ENCODE measurements around the gene HPGD.

The HPGD gene

GRCh38 chr4:174474457-174475075 lies 47.7 kb downstream of the HPGD start:
- no peak for DNase-seq (ENCODE audit: low read depth in 2 of 2)

DNA sequence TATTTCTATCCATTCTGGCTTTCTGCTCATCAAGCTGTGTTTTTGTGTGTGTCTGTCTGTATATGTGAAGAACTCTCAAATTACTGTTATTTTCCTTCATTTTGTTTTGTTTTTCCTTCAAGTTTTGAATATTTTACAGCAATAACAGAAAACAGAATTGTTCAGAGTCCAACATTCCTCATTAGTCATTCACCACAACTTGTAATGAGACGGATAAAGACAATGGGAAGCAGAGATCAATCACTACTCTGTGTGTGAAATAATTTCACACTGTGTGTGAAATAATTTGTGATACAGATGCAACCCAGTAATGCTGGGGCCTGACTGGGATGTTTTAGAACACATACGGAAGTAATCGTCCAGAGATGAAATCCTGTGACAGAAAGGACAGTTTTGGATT lies 55.2 kb downstream of the HPGD start:
- DNase-seq (ENCODE audit: low read depth in 2 of 2), result no peak

- no peak for DNase-seq (ENCODE audit: low read depth in 2 of 2)
Observed at GRCh38 chr4:174464949-174465348, 57.3 kb downstream of the HPGD start.

DNA sequence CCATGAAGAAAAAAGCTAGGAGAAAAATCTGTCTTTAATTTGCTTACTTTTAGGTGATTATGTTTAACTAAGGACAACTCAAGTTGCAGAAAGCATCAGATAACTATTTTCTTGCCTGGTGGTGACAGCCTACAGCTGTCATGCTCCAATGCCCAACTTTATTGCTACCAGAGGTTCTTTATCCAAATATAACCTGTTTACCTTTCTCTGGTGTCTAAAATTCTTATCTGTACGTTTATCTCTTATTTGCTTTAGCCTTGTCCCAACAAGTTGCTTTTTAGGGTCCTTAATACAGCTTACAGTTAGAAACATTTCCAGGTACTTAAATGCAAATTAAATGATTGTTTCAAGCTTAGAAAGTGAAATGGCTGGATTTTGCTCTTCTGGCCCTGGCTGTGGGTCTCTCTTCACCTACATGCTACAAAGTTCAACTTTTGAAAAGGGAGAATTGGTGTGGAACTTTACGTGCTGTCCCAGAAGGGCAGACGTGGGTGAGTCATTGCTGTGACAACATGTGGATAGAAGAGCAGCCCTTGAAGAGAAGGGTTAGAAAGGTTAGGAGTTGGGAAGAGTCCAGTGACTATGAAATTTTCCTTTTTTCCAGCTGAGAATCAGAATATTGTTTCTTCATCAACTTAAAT lies 60.7 kb downstream of the HPGD start:
- no peak for DNase-seq (ENCODE audit: low read depth in 2 of 2)

- DNase-seq (ENCODE audit: low read depth in 2 of 2), result no peak
Observed at GRCh38 chr4:174460684-174461083, 61.6 kb downstream of the HPGD start.

DNA sequence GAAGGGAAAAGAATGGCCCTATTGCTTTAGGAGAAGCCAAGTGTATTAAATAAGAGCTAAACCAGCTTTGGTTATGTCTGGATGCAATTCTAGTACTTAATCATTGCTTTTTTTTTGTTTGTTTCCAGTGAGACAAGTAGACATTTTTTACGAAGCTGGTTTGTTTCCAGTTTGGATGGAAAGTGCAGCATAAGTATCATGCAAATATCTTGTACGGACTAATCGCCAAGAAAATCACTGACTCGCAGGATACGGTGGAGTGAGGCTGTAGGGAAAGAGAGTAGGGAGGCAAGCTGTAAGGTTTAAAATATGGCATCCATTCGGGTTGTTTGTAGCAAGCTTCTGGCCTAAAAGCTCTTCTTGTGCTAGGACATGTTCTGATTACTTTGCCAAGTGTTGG lies 64.8 kb downstream of the HPGD start:
- no peak for DNase-seq (ENCODE audit: low read depth in 2 of 2)

- no peak for DNase-seq (ENCODE audit: low read depth in 2 of 2)
Observed at GRCh38 chr4:174454815-174455473, 67.3 kb downstream of the HPGD start.

GRCh38 chr4:174451718-174452296 lies 70.5 kb downstream of the HPGD start:
- DNase-seq (ENCODE audit: low read depth in 2 of 2), result no peak

DNA sequence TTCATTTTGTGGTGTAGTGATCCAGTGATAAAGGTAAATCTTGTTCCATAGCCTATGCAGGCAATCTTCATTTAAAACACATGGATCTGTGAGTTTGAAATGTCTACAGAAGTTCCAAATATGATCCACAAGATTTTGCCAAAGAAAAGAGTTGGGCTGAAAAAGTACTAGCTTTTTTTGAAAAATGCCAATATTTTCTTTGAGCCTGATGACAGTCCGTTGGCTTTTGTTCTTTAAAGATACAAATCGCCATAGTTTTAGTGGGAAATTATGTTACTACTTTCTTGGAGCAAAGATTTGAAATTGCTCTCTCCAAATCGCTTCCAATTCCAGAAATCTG lies 71.5 kb downstream of the HPGD start:
- DNase-seq (ENCODE audit: low read depth in 2 of 2), result no peak

GRCh38 chr4:174449944-174450785 lies 72.1 kb downstream of the HPGD start:
- no peak for DNase-seq (ENCODE audit: low read depth in 2 of 2)

- no peak for DNase-seq (ENCODE audit: low read depth in 2 of 2)
Observed at GRCh38 chr4:174449152-174449551, 73.1 kb downstream of the HPGD start.

DNA sequence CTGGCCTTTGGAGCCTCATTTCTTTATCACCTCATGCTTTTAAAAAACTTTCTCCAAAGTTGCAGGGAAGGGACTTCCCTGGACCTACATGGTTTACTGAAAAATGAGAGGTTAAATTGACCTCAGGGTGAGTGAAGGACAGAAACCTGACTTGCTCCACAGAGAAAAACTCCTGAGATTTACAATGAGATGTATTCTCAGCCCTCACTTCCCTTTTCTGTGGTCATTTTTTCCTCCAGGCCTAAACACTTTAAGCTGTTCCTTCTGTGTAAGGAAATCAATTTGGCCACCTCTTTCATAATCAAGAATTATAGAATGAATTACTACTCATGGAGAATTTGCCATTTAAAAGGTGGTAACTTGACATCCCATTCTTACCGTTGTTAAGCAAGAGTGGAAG lies 77.9 kb downstream of the HPGD start:
- no peak for DNase-seq (ENCODE audit: low read depth in 2 of 2)

Data from activated CD8-positive, alpha-beta memory T cell treated with anti-CD3 and anti-CD28 coated beads for 4 hours (primary cell).